Inferior parietal cortex (tissue), 1 donor: ENCODE results near the gene GPR137.
"Not testable (repeated sequence)": the region's sequence is repeated elsewhere in the genome, so short reads cannot be mapped to it uniquely, and the experiment has no call there.

Experiments used
- DNase-seq: peaks from one replicate; pipeline ENCODE4 v3.0.0-alpha.2; 2016; ENCODE audit errors: extremely low spot score

Gene GPR137

DNA sequence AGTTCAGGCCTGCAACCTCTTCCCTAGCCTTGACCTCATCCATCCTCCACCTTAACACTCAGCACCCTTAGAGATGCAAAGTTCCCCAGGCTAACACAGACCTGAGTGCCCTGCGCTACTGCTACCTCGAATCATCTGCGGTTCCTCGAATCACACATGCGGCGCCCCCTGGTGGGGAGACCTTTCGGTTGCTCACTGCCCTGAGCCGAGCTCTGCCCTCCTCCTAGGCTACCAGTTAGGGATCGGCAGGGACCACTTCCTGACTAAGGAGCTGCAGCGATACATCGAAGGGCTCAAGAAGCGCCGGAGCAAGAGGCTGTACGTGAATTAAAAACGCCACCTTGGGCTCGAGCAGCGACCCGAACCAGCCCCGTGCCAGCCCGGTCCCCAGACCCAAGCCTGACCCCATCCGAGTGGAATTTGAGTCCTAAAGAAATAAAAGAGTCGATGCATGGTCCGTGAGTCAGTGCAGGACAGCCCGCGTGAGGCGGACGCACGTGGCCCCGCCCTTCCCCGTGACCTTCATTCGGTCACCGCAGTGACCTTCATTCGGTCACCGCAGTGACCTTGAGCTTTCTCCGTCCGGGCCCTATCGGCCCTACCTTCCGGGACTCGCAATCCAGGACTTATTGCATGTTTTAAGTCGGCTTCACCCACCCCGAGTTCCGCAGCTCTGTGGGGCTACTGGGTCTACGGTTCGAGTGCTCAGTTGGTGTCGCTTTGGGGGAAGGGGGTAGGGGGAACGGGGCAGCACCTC lies 18.8 kb downstream of the GPR137 start:
- peak; percentile 90 for DNase-seq

DNA sequence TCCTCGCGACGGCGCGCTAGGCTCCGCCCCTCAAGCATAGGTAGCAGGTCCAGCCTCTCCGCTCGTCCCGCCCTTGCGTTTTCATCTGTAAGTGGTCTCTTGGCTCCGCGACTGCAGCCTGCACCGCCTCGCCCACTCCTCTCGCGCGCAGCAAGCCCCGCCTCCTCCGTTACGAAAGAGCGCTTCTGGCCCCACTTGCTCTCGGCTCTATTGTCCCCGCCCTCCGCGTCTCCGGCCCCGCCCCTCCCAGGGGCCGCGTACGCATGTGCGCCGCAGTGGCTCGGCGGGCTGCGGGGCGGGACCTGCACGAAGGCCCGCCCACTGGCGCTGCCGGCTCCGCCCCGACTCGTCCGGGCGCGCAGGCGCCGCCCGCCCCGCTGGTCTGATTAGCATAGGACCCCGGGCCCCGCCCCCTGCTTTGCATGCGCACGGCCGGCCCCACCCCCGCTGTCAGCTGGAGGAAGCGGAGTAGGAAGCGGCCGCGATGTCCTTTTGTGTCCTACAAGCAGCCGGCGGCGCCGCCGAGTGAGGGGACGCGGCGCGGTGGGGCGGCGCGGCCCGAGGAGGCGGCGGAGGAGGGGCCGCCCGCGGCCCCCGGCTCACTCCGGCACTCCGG lies 19.5 kb downstream of the GPR137 start, which contains the start of gene ESRRA:
Gene ESRRA (plus strand): TSS at position 450 of the 616 bp plus-strand sequence. CDS start 1,656 bp downstream, outside the sequence.
- peak; percentile 96 for DNase-seq

DNA sequence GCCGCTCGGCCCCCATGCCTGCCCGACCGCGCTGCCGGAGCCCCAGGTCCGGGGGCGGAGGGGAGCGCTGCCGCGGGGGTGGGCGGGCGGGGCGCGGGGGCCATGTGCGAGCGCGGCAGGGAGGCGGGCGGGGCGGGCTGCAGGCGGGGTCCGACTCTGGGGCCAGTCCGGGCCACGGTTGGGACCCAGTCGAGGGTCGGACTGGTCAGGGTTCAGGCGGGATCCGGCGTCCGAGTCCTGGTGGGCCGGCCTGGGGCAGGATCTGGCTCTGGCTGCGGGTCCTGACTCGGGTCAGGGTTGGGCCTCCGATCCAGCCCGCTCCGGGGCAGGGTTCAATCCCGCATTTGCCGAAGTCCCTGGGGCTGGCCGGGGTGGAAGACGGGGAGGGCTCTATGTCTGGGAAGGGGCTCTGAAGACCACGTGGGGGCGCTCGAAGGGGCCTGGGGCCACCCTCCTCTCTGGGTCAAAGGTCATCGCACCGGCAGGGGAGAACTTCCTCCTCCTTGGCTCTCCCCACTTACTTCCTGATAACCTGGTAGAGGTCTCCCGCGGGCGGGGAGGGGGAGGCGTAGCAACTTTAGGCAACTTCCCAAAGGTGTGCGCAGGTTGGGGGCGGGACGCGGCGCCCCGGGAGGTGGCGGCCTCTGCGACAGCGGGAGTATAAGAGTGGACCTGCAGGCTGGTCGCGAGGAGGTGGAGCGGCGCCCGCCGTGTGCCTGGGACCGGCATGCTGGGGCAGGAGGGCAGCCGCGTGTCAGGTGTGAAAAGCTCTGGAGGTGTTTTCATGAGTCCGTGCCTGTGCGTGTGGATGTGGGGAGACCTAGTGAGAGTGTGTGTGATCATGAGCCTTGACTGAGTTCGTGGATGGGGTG lies 20.3 kb downstream of the GPR137 start:
- peak; percentile 53 for DNase-seq

DNA sequence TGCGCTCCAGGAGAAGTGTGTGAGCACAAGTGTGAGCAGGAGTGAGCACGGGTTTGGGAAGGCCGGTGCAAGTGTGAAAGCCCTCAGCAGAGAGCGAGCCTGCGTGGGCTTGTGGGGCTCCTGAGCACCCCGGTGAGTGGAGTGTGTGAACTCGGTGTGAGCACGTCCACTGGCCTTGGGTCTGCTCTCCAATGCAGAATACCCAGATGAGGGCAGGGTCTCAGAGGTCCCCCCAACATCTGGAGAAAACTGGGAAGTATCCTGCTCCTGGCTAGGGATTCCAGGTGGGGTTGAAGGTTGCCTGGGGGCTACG lies 20.9 kb downstream of the GPR137 start:
- no peak for DNase-seq

DNA sequence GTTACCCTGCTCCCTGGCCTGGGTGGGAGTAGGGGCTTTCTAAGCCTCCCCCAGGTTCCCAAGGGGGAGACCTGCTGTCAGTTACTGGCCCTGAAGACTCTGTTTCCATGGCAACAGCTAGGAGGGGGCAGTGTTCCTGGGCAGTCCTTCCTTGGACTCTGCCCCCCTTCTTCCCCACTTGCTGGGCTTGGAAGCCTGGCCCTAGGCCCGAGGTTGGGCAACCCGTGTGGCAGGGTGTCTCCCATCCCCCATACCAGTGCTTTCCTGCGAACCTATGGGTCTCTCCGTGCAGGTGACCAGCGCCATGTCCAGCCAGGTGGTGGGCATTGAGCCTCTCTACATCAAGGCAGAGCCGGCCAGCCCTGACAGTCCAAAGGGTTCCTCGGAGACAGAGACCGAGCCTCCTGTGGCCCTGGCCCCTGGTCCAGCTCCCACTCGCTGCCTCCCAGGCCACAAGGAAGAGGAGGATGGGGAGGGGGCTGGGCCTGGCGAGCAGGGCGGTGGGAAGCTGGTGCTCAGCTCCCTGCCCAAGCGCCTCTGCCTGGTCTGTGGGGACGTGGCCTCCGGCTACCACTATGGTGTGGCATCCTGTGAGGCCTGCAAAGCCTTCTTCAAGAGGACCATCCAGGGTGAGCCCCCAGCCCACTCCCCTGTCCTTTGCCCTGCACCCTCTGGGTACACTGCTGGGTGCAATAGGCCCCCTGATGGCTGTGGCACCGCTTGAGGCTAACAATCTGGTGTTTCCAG lies 21.4 kb downstream of the GPR137 start:
- DNase-seq, result no peak

DNA sequence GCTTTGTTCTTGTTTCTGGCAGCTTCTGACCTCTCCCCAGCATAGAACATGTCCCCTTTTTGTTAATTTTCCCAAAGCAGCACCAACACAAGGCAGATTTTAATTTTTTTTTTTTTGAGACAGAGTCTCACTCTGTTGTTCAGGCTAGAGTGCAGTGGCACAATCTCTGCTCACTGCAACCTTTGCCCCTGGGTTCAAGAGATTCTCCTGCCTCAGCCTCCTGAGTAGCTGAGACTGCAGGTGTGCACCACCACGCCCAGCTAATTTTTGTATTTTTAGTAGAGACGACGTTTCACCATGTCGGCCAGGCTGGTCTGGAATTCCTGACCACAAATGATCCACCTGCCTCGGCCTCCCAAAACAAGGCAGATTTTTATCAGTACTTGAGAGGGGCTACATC lies 22.1 kb downstream of the GPR137 start:
- DNase-seq, result not testable (repeated sequence)

DNA sequence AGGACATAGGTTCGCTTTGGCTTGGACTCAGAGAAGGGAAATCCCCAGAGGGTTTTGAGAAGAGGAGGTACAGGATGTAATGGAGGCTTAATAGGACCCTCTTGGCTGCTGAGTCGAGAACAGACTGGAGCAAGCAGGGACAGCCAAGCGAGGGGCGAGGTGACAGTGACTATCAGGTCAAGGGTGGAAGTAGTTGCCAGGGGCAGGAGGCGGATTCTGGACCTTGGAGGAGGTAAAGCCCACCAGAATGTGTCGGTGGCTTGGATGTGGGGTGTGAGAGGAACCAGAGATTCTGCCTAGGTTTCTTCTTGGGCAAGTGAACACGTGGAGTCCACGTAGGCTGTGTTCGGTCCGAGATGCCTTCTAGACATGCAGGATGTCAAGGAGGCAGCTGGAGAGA lies 27.3 kb downstream of the GPR137 start:
- no peak for DNase-seq

DNA sequence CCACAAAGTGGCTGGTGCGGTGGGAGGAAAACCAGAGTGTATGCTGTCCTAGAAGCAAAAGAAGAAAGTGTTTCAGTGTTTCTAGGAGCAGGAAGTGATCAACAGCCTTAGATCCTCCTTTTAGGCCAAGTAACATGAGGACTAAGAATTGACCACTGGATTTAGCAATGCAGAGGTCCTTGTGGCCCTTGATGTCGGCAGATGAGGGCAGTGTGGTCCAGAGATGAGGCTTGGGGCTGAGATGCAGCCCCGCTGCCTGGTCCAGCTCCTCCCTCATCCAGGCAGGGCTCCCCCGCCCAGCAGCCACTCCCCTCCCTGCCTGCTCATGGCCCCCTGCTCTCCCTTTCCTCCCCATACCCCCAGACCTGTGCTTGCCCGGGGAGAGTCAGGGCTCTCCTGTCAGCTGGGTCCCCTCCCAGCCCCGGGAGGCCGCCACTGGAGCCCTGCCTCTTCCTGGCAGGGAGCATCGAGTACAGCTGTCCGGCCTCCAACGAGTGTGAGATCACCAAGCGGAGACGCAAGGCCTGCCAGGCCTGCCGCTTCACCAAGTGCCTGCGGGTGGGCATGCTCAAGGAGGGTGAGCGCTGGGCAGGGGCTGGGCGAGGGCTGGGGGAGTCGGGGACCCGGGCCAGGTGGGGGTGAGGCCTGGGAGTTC lies 28.0 kb downstream of the GPR137 start:
- no peak for DNase-seq

DNA sequence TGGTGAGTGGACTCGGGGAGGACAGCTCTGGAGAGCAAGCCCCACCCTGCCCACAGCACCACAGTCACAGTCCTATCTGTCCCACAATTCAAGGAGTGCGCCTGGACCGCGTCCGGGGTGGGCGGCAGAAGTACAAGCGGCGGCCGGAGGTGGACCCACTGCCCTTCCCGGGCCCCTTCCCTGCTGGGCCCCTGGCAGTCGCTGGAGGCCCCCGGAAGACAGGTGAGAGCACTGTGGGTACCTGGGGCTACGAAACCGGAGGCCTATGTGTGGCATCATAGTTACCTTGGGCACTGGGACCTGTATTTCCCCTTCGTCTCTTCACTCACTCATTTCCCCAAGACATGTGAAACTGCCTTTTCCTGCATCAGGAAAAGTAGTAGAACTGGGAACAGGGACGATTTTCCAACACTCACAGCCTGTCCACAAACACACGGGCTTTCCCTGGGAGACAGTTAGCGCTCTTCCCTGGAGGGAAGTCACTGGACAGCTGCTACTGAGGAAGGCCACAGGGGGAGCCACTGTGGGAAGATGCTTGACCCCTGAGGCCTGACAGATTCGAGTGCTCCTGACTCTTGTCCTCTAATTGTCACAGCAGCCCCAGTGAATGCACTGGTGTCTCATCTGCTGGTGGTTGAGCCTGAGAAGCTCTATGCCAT lies 28.6 kb downstream of the GPR137 start:
- DNase-seq, result no peak

DNA sequence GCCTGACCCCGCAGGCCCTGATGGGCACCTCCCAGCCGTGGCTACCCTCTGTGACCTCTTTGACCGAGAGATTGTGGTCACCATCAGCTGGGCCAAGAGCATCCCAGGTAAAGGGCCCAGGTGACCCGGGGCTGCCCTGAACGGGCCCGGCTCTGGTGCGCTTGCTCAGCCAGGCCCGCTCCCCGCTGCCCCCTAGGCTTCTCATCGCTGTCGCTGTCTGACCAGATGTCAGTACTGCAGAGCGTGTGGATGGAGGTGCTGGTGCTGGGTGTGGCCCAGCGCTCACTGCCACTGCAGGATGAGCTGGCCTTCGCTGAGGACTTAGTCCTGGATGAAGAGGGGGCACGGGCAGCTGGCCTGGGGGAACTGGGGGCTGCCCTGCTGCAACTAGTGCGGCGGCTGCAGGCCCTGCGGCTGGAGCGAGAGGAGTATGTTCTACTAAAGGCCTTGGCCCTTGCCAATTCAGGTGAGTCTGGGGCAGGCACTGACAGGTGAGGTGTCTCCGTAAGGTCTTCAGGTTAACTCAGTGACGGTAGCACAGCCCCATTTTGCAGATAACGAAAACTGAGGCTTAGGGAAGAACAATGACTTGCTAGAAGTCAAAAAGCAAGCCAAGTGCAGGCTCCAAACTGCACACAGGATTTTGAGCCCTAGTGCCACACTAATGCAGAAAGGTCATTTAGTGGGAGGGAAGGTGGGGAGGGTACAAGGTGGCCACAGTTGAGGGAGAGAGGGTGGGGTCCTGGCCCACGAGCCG lies 29.3 kb downstream of the GPR137 start:
- DNase-seq, result no peak

DNA sequence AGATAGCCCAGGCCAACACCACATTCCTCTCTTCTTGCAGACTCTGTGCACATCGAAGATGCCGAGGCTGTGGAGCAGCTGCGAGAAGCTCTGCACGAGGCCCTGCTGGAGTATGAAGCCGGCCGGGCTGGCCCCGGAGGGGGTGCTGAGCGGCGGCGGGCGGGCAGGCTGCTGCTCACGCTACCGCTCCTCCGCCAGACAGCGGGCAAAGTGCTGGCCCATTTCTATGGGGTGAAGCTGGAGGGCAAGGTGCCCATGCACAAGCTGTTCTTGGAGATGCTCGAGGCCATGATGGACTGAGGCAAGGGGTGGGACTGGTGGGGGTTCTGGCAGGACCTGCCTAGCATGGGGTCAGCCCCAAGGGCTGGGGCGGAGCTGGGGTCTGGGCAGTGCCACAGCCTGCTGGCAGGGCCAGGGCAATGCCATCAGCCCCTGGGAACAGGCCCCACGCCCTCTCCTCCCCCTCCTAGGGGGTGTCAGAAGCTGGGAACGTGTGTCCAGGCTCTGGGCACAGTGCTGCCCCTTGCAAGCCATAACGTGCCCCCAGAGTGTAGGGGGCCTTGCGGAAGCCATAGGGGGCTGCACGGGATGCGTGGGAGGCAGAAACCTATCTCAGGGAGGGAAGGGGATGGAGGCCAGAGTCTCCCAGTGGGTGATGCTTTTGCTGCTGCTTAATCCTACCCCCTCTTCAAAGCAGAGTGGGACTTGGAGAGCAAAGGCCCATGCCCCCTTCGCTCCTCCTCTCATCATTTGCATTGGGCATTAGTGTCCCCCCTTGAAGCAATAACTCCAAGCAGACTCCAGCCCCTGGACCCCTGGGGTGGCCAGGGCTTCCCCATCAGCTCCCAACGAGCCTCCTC lies 30.2 kb downstream of the GPR137 start:
- not testable (repeated sequence) for DNase-seq

DNA sequence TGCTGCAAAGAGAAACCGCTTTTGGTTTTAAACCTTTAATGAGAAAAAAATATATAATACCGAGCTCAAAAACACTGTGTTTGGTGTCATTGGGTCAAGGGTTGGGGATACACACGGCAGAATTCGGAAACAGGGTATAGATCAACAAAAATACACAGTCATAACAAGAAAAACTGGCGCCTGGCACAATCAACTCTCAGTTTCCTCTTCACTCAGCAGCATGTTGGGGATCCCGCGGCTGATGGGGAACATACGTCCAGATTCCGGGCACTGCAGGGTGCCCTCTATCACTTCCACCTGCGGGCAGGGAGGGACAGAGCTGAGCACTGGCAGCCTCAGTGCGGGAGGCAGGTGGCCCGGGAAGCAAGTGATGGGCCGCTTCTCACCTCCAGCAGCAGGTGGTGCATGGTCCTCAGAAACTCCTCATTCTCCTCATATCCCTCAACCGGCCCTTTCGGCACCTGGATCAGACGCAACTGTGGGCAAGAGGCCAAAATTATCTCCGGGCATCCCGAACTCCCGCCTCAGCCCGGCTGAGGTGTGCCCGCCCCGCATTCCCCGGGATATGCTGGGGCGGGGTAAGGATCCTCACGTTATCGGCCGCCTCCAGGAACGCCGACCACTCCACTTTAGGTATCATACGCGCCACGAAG lies 31.1 kb downstream of the GPR137 start:
- no peak for DNase-seq

DNA sequence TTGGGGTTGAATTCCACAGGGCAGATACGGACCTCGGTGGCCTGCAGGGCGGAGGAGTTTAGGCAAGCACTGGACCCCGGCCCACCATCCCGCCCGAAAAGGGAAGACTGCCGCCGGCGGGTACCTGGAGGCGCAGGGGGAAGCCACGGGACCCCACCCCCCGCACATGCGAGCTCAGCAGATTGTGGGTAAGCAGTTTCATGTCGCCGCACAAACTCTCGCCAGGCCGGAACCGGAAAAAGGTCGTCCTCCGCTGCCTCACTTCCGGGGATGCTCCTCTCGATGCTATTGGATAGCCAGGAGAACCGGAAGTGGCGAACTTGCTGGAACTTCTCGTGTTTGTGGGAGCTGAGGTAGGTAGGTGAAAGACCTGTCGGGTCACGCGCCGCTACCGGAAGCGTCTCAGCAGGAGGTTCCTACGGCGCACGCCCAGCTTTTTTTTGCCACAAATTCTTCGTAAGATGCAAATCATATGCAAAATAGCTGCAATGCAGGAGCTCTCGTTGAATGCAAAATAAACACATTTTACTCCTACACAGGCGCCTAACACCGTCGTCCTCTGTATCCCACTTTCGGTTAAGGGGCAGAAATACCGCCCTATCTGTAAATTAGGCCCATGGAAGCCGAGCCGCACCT lies 31.8 kb downstream of the GPR137 start, which contains the start of gene TRMT112:
Gene TRMT112 (minus strand): TSS at position 235 of the 636 bp plus-strand sequence. CDS start 33 bp downstream, at position 202.
- DNase-seq, result peak; percentile 99

DNA sequence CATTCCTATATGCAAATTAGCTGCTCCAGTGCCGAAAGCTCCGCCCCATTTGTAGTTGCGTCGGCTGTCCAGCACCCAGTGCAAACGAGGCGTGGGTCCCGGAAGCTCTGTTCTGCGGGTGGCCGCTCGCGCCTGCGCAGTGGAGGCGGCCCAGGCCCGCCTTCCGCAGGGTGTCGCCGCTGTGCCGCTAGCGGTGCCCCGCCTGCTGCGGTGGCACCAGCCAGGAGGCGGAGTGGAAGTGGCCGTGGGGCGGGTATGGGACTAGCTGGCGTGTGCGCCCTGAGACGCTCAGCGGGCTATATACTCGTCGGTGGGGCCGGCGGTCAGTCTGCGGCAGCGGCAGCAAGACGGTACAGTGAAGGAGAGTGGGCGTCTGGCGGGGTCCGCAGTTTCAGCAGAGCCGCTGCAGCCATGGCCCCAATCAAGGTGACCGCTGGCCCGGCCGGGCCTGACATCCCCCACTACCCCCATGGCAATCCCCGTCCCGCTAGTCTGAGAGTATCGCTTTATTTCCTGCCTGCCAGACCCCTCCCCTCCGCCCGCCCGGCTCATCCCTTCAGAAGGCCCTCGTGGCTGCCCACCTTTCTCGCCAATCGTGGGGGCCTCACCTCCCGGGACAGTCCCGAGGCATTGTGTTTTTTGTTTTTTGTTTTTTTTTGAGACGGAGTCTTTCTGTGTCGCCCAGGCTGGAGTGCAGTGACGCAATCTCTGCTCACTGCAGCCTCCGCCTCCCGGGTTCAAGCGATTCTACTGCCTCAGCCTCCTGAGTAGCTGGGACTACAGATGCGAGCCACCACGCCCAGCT lies 32.5 kb downstream of the GPR137 start, which contains the start of gene PRDX5:
Gene PRDX5 (plus strand): TSS at position 161 of the 805 bp plus-strand sequence. CDS start 95 bp downstream, at position 256.
- peak; percentile 97 for DNase-seq

DNA sequence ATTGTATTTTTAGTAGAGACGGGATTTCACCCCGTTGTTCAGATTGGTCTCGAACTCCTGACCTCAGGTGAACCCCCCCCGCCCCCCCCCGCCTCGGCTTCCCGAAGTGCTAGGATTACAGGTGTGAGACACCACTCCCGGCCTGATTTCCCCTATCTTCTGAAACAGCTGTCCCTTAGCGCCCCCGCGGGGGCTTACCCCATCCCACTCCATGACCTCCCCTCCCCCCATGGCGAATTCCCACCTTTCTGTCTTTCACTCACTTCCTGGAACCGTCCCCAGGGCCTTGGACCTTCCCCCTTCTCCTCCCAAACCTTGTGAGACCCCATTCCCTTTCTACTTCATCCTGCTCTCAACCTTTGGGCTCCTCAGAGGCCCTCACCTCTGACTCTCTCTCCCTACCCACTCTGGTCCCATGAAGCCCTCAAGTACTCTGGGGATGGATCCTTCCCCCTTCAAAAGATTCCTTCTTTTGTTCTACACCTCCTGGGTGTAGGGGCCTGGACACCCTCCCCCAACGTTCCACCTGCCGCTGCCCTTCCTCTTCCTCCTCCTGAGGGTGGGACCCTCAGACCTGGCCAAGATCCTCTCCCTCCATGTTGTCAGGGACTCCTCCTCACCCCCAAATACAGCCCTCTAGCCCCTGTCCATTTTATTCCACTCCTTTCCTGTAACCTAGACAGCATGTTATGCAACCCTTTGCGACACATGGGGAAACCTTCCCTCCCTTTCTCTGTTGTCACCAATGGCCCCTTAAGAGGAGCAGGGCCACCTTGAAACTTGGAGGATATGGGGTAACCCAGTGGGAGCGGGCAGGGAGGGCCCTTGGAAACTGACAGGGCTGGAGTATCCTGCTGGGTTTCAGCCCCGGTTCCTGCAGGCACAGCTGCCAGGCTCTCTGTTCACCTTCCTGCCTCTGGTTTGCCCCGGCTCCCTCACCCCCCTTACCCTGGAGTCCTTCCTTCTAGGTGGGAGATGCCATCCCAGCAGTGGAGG lies 33.4 kb downstream of the GPR137 start:
- DNase-seq, result no peak

DNA sequence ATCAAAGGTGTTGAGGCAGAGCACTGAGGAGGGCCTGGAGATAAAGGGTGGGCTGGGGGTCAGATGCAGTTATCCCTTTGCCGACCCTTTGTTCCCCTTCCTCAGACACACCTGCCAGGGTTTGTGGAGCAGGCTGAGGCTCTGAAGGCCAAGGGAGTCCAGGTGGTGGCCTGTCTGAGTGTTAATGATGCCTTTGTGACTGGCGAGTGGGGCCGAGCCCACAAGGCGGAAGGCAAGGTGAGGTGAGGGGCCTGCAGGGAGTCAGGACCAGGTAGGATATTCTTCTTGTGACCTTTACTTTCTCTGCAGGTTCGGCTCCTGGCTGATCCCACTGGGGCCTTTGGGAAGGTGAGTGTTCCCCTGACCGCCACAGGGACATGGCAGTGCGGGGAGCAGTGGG lies 34.9 kb downstream of the GPR137 start:
- DNase-seq, result no peak
